GM21619 (cell line): ENCODE results near the gene PAXX.
"Not testable (repeated sequence)": the region's sequence is repeated elsewhere in the genome, so short reads cannot be mapped to it uniquely, and the experiment has no call there.

Source experiments
- ATAC-seq: cut with Tn5 transposase; IDR thresholded peaks from one replicate; pipeline ENCODE4 v1.9.1; 2021; ENCODE audit not compliant: unreplicated experiment

PAXX gene

DNA sequence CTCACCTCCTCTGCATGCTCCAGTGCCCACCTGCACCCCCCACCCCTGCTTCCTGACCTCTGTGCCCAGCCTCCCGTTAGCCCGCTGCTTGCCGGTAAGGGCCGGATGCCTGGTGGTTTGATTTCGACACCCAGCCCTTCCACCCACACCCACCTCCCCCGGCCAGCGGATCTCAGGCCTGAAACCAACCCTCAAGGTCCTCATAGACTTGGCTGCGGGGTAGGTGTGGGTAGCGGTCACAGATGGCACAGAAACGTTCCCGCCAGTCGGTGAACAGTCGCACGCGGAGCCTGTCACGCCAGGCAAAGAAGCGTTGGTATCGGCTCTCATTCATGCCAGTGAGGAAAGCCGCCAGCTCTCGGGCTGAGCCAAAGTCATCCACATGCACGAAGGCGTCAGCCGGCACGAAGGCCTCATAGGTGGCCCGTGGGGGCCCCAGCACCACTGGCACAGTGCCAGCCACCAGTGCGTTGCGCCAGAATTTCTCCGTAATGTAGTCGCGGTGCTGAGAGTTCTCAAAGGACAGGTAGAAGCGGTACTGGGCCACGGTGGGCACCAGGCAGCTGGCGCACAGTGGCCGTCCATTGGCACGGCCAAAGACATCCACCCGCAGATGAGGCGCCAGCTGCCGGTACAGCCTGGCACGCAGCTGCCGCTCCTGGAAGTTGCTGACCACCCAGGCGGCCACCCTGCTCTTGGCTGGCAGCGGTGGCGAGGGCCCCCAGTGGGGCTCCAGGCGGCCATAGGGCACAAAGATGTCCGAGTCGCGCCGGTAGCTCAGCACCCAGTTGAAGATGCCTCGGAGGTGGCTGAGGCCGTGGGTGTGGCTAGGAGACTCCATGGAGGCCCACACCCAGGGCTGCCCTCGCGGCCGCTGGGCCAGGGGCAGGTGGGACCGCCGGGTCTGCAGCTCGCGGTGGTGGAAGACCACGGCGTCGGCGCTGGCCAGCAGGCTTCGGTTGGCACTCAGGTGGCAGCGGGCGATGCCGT lies 38.6 kb downstream of the PAXX start:
- no peak for ATAC-seq

DNA sequence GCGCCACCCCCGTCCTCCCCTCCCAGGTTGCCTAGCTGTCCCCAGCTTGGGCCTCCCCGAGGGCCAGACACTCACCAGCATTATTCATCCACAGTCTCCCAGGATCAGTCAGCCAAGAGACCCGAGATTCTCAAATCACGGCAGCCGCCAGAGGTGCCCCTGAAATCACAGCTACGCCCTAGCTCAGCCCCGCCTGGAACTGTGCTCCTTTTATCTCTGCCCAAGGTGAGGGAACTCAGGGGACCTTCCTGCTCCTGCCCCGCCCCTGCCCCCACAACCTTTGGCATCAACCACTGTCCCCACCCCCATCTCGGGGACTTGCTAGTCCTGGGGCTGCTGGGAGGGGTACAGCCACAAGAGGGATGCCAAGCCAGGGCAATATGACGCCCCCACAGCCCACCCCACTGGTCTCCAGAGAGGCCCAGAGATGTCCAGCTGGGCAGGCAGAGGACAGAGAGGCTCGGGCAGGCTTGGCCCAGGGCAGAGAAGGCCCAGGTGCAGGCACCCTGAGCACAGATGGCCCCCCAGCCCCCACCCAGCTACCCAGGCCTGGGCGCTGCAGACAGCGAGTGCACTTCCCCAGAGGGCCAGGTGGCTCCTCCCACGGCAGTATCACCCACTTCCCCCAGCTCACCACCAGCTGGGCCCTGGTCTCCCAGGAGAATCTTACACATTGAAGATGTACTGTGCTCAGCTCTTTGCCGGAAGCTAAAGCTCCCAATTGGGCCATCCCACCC lies 39.9 kb downstream of the PAXX start, which contains the start of gene FUT7:
Gene FUT7 (minus strand): TSS at position 185 of the 737 bp plus-strand sequence. CDS start 97 bp downstream, at position 88.
- ATAC-seq = no peak

DNA sequence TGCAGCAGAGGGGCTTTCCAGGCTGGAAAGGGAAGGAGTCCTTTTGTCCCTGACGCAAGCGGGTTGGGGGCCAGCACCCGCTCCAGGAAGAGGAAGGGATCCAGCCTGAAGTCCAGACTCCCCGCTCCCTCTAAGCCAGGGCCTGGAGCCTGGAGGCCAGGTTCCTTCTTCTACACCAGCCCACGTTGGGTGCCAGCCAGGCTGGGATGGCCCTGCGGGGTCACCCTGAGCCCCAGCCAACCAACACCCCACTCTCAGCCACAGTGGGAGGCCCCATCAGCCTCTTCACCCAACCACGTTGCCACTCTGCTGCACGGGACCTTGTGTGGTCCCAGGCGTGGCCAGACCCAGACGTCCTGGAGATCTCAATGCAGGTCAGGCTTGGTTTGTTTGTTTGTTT lies 40.6 kb downstream of the PAXX start:
- ATAC-seq = no peak

DNA sequence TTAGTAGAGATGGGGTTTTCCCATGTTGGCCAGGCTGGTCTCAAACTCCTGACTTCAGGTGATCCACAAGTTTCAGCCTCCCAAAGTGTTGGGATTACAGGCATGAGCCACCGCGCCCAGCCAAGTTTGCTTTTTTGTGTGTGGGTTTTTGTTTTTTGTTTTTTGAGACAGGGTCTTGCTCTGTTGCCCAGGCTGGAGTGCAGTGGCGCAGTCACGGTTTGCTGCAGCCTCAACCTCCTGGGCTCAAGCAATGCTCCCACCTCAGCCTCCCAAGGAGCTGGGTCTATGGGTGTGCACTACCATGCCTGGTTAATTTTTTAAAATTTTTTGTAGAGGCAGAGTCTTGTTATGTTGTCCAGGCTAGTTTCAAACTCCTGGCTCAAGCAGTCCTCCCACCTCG lies 41.3 kb downstream of the PAXX start:
- not testable (repeated sequence) for ATAC-seq

DNA sequence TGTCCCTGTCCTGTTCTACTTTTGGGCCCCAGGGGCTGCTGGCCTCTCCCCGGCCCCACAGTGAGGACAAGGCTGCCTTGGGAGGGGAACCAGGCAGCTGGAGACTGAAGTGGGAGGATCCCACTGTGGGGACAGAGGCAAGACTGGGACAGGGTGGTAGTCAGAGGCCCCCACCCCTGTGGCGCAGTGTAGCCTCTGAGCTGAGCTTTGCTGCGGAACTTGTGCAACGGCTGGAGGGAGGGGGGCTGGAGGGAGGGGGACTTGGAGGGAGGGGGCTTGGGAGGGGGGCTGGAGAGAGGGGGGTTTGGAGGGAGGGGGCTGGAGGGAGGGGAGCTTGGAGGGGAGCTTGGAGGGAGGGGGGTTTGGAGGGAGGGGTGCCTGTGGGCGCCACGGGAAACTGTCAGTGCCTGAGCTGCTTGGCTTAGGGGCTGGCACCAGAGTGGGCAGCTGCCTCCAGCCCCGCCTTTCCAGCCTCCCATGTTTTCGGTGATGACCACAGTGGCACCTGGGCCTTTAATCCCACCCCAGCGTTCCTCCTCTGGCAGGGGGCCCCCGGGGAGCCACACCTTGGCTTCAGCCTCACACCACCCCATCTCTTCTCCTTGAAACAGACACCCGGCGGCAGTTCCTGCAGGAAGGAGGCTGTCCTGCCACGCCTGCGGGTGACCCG lies 42.0 kb downstream of the PAXX start:
- no peak for ATAC-seq

GRCh38 chr9:137034709-137035506 lies 42.7 kb downstream of the PAXX start:
- ATAC-seq = no peak

DNA sequence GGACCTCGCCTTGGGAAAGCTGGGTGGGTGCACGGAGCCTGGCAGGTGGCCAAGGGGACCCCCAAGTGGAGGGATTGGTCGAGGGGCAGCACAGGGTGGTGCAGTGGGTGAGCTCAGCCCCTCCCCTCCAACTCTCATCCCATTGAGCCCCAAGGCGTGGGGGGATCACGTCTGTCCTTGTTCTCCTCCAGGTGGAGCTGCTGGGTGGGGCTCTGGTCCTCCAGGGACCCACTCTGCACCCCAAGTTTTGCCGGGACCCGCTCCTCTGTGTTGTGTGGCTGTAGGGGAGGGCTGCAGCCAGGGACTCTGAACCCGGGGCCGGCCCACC lies 43.2 kb downstream of the PAXX start:
- ATAC-seq = no peak

GRCh38 chr9:137035937-137036336 lies 43.7 kb downstream of the PAXX start:
- ATAC-seq = no peak

- no peak for ATAC-seq
Measured at GRCh38 chr9:137037035-137037434, 44.8 kb downstream of the PAXX start.

- no peak for ATAC-seq
Measured at GRCh38 chr9:137037483-137037882, 45.3 kb downstream of the PAXX start.

DNA sequence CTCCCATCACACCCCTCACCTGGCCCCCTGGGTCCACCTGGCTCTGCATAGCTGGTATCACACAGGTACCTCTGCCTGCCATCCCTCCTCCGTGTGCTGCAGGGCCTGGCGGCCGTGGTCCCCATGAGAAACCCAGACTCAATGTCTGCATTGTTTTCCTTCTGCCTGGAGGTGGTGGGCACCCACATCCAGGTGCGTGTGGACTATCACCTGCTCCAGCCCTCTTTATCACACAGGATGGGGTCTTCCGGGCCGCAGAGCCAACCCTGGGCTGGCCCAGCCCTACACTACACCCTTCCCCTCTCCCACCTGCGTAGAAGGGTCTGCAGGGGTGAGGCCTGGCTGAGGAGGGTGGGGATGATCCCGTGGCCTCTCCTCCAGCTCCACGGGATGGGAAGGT lies 46.7 kb downstream of the PAXX start:
- ATAC-seq = no peak

DNA sequence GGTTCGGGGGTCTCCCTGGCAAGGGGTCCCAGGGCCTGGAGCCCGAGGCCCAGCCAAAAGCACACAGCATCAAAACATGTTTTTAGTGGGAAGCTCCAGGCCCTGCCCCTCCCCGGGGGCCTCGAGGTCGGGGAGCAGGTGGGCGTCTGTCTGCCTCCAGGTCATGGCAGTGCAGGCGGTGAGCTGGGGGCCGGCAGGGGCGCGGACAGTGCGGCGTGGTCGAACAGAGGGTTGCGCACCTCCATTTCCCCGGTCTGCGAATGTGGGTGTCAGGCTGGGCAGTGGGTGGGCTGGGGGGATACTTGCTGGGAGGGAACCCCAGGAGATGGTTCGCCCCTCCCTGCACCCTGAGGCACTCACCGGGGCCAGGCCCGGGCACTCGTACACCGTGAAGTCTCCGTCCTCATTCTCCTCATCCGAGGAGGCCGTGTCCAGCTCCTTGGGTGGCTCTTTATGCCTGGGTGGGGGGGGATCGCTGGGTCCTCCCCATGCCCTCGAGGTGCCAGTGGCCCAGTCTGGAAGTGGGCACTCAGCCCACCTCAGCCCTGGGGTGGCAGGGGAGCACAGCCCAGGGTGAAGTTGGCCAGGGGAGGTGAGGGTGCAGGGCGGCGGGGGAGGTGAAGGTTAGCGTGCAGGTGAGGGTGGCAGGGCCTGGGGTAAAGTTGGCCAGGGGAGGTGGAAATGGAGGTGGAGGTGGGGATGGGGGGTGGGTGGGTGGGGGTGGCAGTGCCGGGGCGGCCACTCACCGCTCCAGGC lies 47.6 kb downstream of the PAXX start:
- no peak for ATAC-seq

DNA sequence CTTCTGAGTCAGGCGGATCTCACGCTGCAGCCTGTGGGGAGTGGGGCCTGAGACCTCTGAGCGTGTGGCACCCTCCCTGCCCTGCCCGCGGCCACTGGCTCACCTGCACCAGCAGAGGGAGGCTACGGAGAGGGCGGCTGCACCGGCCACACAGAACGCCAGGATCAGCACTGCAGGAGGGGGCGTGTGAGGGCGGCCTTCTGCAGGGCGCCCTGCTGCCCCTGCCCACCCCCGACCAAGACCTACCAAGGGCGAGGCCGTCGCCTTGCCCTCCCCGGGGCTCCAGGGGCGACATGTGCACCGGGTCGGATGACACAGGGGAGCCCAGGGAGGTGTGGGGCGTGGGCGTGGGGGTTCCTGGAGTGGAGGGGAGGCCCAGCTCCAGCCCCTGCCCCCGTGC lies 48.3 kb downstream of the PAXX start:
- ATAC-seq = no peak

DNA sequence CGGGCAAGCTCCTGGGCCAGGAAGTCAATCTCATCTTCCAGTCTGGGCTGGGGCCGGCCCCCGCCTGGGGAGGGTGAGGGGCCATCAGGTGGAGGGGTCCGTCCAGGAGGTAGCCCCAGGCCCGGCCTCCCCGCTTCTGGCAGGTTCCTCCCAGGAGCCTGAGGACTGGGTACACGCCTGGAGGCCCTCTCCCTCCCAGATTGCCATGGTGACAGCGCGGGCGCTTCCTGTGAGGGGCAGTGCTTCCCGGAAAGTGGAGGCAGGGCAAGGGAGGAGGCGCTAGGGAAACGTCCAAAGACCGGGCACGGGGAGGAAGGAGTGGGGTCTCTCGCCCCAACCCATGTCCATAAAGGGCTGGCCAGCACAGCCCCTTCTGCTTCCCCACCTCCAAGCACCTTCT lies 48.9 kb downstream of the PAXX start:
- ATAC-seq = no peak

DNA sequence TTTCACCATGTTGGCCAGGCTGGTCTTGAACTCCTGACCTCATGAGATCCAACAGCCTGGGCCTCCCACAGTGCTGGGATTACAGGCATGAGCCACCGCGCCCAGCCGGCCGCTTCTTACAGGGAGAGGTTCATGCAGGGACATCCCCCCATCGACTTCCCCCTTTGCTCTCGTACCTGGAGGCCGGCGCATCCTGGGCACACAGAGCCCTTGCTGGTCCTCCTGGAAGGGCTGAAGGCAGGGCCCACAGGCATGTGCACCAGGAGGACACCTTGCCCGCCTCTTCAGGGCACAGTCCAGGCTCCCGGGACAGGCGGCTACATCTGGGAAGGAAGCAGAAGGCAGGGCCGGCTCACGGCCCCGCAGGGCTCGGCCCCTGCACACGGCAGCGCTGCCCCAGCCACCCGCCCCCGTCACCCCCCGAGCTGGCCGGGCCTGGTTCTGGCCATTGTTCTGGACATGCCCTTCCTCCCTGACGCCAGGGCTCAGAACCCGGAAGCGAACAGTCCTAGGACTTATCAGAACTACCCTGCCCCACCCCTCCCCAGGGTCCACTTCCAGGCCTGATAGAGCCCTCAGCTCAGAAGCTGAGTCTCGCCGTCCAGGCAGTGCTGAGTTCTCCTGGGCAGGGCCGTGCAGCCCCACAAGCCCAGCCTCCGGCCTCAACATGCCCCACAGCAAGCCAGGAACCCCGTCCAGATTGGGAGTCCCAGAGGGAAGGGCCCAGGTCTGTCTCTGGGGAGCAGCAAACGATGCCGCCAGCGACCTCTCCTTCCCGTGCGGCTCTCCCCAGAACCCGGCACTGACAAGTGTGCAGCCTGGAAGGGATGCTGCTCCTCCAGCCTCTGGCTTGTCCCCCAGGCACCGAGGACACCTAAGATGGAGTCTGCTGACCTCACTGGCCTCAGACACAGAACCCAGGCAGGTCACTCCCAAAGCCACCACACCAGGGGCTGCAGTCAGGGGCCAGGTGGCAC lies 50.8 kb downstream of the PAXX start:
- no peak for ATAC-seq
